Raji (cell line): ENCODE data around the gene MARCHF10.

ENCODE experiments used
- POLR2A ChIP-seq: IDR thresholded peaks from 2 replicates; pipeline ENCODE4 v1.6.1; 2011; ENCODE audit warnings: low read depth, low read length, control low read depth; ENCODE audit not compliant: insufficient read depth

MARCHF10 gene, protein sequence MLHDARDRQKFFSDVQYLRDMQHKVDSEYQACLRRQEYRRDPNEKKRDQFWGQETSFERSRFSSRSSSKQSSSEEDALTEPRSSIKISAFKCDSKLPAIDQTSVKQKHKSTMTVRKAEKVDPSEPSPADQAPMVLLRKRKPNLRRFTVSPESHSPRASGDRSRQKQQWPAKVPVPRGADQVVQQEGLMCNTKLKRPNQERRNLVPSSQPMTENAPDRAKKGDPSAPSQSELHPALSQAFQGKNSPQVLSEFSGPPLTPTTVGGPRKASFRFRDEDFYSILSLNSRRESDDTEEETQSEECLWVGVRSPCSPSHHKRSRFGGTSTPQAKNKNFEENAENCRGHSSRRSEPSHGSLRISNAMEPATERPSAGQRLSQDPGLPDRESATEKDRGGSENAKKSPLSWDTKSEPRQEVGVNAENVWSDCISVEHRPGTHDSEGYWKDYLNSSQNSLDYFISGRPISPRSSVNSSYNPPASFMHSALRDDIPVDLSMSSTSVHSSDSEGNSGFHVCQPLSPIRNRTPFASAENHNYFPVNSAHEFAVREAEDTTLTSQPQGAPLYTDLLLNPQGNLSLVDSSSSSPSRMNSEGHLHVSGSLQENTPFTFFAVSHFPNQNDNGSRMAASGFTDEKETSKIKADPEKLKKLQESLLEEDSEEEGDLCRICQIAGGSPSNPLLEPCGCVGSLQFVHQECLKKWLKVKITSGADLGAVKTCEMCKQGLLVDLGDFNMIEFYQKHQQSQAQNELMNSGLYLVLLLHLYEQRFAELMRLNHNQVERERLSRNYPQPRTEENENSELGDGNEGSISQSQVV

DNA sequence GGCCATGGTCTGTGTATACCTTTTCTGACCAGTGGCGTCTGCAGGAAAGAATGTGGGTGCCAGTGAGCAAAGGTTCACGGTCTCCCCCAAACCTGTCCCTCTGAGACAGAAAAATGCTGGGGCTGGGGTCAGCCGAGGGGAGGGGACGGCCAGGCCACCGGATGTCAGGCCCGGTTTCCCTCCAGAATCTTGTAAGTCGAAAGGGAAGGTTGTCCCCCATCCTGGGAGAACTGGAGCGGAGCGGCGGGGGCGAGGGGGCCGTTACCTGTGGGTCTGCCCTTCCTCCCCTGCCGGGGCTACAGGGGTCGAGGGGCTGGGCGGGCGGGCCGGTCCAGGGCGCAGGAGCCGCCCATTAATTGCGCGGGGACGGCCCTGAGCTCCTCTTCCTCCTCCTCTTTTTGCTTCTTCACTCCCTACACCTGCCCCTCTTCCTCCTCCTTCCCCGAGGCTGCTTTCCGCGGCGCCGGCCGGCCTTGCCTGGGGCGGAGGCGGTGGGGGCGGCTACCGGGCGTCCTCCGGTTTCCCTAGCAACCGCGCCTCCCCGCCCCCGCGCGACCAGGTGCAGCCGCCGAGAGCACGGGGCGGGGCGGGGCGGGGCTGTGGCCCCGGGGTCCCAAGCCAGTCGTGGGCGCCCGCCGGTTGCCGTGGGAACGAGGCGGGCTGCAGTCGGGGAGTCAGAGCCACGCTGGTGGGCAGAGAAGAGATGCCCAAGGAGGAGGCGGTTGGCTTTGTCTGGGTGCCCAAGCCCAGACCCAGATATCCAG, at the start of gene MARCHF10:
TSS of gene MARCHF10 (minus strand) at position 503 of the 764 bp plus-strand sequence. CDS start 6,579 bp downstream, outside the sequence.
- no peak for TF ChIP-seq POLR2A

DNA sequence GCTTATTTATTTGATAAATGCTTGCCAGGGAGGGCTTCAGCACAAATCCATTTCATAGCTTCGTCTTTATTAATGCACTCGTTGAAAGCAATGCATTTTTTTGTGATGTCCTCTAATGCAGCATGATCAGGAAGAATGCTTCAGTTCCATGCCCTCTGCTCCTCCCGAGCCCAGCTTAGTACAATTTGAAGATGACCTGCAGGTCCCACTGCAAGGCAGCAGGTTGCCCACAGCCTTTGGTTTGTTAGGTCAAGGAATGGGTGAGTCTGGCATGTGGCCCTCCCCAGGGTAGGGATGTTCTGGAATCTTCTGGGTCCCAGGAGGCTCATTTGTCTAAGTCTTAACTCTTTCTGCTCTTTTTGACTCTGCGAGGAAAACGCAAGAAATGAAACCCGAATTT, 49.4 kb upstream of the MARCHF10 start:
- no peak for TF ChIP-seq POLR2A

DNA sequence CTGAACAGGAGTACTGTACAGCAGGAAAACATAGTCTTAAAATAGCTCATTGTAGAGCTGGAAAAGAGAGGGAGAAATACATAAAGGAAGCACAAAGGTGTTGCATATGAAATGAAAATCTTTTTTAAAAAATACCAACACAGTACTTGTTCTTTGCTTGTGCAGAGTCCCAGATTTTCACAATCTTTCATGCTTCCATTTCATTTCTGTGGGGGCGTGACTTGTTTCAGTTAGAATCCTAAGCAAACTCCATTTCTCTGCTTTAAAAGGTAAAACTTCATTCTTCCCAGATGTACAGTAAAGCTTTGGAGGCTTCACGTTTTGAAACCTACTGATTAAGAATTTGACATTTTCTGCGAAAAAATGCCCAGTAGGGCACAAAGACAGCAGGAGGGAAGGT, 48.5 kb upstream of the MARCHF10 start:
- TF ChIP-seq POLR2A, result no peak

DNA sequence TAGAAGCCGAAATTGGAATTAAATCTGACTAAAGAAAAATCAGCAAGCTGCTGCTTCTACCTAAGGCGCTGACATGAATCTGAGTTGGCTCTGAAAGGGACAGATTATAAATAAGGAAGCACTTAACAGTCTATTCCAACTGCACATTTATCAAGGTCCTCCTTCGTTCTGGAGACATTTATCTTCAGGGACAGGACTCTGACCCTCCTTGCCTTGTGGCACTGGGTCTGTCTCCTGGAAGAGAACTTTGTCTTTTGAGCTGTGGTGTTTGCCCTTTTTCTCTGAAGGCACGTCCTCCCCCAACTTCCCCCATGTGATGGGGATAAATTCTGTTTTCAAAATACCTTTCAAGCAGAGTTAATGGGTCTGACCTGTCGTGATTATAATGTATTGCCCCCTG, 47.0 kb upstream of the MARCHF10 start:
- TF ChIP-seq POLR2A, result no peak

DNA sequence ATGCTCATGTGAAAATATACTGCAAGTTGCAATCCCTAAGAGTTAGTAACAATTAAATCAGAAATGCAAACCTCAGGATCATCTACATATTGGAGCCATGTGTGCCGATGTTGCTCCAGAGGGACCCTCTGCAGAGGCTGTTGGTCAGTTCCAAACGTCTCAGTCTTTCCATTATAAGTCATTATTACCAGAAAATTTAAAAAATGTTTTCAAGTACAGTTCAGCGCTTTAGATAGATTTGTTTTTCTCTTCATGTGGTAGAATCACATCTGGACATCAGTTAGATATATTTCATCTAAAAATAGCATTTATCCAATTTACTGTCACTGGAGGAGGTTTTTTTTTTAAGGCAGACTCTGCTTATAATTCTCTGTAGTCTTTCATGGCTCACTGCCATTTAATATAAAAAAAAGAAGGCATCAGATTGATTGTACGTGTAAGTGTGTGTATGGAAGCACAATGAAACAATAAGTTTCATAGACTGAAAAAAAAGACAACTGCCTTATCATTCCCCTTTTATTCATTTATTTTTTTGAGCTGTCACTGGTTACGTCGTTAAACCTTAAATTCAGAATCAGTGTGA, 46.1 kb upstream of the MARCHF10 start:
- no peak for TF ChIP-seq POLR2A

DNA sequence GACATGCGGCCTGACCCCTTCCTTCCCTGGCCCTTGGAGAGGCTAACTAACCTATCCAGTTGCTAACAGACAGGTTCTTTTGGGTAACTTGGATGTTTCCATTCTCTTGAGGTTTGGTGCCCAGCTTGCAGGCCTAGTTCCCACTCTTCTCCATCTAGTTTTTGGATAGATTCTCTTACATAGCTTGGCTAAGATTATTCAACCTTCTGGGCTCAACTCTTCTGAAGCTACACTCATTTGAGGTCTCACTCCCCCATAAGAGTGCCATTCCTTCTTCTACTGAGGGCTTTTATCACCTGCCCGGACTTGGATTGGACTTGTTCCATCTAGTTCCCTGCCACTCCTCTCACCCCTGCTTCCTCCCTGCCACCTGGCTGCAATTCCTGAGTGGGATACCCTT, 44.1 kb upstream of the MARCHF10 start:
- TF ChIP-seq POLR2A, result no peak

DNA sequence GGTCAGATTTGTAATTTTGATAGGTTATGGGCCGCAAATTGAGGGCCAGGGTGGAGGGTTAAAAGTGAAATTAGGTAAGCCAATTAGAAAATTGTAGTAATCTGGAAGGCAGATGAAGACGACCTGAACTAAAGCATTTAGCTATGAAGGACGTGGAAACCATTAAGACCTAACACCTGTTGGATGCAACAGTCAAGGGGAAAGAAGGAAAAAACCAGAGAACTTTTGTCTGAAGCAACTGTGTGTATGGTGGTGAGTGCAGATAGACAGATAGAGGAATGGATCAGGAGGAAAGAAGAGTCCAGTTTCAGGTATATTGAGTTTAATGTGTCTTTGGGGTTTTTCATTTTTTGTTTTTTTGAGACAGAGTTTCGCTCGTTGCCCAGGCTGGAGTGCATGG, 40.2 kb upstream of the MARCHF10 start:
- TF ChIP-seq POLR2A, result no peak

DNA sequence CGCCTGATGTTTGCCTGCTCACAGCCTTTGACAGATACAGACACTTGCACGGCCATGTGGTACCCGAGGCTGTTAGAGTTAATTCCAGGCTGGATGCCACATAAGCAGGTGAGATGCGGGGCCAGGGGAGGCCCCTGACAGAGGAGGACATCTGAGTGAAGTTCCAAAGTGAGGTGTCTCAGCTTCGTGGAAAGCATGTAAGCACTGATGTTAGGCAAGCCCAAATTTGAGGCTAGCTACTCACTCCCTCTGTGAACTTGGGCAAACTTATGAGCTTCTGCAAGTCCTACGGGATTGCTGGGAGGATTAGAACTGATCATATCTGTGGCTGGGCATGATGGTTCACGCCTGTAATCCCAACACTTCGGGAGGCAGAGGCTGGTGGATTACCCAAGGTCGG, 39.3 kb upstream of the MARCHF10 start:
- no peak for TF ChIP-seq POLR2A

DNA sequence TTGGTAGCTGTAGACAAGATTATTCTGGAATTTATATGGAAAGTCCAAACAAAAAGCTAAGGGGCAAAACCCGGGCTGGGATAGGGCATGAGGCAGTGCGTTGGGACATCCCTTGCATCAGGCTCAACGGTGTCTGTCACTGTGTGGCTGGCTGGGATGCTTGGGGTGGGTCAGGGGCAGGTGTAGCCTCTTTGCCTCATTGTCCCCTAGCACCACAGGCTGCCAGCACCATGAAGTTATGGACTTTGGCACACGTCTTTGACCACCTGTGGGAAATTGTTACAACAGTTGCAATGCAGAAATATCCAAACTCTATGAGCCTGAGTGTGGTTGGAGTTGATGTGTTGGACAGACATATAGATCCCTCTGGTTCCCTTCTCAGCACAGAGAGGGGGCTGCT, 32.8 kb upstream of the MARCHF10 start:
- TF ChIP-seq POLR2A, result no peak

DNA sequence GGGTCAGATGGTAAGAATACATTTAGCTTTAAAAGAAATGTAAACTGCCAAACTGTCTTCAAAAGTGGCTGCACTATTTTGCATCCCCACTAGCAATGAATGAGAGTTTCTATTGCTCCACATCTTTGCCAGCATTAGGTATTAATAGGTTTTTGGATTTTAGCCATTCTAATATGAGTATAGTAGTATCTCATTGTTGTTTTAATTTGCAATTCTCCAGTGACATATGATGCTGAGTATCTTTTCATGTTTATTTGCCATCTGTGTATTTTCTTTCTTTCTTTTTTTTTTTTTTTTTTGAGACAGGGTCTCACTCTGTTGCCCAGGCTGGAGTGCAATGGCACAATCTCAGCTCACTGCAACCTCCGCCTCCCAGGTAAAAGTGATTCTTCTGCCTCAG, 24.3 kb upstream of the MARCHF10 start:
- no peak for TF ChIP-seq POLR2A

DNA sequence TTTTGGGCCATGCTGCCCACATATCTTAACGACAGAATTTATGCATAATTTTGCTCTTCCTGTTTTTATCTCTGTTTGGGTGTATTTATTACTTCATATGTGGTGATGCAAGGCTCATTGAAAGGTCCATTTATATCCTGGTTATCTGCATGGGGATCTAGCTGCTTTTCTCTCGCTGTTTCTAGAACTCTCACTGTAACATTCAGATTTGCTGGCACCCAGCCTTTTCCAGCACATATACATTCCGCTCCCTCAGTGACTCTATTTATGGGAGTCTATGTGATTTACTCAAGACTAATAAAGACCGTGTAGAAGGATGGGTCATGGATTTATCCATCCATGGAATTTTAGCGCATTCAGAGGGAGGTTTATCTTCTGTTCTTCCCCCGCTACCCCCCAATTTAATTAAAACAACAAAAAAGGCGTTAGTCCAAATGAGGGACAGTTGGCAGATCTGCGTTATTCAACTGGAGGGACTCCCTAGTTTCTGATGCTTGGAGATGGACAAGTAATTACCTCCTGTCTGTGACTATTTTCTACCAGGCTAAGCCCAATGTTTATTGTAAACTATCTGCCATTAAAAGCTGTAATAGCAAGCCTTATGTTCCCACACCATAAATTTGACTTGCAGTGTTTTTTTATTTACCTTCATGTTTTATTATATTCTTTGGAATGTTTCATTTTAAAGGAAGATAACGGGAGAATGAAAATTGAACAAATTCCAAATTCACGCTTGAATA, 19.8 kb upstream of the MARCHF10 start:
- TF ChIP-seq POLR2A, result no peak

DNA sequence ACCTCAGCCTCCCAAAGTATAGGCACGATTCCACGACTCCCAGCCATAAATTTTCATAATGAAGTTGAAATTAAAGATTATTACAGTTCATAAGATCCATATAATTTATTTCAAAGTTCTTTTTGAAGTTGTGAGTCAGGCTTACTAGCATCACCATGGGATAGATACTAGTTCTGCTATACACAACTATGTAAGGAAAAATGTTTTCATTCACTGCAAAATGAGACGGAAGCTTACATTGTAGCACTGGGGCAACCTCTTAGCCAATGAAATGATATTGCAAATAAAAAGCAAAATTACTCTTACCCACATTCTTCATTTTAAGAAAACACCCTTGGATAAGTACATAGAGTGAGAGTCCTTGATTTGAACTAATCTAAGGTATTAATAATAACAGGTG, 18.8 kb upstream of the MARCHF10 start:
- no peak for TF ChIP-seq POLR2A

DNA sequence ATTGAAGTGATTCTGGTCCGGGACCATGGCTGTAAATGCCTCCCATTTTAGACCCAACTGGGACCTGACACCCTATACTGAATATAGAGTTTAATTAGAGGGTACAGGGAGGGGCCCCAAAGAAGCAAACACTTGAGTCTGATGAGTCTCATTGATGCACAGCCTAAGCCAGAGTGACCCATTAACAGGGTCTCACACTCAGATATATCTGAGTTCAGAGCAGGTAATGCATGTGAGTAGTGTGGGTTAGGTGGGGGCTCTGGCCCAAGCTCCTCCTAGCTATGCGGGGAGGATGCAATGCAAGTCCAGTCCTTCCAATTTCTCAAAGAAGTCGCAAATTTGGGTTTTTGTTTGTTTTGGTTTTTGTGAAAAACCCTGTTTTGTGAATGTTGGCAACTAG, 17.1 kb upstream of the MARCHF10 start:
- no peak for TF ChIP-seq POLR2A

DNA sequence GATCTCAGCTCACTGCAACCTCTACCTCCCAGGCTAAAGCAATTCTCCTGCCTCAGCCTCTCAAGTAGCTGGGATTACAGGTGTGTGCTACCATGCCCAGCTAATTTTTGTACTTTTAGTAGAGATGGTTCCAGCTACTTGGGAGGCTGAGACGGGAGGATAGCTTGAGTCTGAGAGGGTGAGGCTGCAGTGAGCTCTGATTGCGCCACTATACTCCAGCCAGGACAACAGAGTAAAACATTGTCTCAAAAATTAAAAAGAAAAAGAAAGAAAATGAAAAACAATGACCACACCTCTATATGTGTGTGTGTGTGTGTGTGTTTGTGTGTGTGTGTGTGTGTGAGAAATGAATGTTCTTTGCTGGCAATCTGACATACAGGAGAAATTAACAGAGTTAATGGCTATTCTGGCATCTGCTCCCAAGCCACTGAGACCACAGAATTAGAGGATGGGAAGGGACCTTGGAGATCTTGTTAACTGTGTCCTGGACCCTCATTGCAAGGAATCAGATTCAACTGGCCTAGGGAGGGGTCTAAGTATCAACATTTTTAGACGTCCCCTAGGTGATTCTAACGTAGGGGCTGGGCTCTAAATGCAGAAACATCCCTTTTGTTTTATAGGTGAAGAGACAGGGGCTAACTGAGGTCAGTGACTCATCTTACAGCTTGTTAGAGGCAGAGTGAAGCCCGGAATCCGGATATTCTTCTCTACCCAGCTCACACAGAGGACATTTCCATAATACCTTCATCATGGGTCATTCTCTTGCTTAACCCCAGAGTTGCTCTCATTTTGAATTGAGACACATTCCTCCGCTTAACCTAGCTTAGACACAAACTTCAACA, 16.4 kb upstream of the MARCHF10 start:
- no peak for TF ChIP-seq POLR2A
